ENCODE results near the gene NLGN1.

- TF ChIP-seq, protein P1, sequence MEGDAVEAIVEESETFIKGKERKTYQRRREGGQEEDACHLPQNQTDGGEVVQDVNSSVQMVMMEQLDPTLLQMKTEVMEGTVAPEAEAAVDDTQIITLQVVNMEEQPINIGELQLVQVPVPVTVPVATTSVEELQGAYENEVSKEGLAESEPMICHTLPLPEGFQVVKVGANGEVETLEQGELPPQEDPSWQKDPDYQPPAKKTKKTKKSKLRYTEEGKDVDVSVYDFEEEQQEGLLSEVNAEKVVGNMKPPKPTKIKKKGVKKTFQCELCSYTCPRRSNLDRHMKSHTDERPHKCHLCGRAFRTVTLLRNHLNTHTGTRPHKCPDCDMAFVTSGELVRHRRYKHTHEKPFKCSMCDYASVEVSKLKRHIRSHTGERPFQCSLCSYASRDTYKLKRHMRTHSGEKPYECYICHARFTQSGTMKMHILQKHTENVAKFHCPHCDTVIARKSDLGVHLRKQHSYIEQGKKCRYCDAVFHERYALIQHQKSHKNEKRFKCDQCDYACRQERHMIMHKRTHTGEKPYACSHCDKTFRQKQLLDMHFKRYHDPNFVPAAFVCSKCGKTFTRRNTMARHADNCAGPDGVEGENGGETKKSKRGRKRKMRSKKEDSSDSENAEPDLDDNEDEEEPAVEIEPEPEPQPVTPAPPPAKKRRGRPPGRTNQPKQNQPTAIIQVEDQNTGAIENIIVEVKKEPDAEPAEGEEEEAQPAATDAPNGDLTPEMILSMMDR (IDR thresholded peaks at IDR 0.05), result no peak
- no peak for TF ChIP-seq EP300 (IDR thresholded peaks at IDR 0.05)
- TF ChIP-seq POLR2A (IDR thresholded peaks at IDR 0.05), result no peak
These were observed 648.8 kb downstream of the NLGN1 start for GRCh38 chr3:174046311-174046710.
